C1 segment of cervical spinal cord (tissue), 14 donors: Measurements from ENCODE around the gene MKI67.
"Not testable (repeated sequence)": the region's sequence is repeated elsewhere in the genome, so short reads cannot be mapped to it uniquely, and the experiment has no call there.

Source experiments
- DNase-seq, 14 donors: peaks; one replicate each; lab custom pipeline; 2025; lab: John Stamatoyannopoulos, UW

MKI67 gene, protein sequence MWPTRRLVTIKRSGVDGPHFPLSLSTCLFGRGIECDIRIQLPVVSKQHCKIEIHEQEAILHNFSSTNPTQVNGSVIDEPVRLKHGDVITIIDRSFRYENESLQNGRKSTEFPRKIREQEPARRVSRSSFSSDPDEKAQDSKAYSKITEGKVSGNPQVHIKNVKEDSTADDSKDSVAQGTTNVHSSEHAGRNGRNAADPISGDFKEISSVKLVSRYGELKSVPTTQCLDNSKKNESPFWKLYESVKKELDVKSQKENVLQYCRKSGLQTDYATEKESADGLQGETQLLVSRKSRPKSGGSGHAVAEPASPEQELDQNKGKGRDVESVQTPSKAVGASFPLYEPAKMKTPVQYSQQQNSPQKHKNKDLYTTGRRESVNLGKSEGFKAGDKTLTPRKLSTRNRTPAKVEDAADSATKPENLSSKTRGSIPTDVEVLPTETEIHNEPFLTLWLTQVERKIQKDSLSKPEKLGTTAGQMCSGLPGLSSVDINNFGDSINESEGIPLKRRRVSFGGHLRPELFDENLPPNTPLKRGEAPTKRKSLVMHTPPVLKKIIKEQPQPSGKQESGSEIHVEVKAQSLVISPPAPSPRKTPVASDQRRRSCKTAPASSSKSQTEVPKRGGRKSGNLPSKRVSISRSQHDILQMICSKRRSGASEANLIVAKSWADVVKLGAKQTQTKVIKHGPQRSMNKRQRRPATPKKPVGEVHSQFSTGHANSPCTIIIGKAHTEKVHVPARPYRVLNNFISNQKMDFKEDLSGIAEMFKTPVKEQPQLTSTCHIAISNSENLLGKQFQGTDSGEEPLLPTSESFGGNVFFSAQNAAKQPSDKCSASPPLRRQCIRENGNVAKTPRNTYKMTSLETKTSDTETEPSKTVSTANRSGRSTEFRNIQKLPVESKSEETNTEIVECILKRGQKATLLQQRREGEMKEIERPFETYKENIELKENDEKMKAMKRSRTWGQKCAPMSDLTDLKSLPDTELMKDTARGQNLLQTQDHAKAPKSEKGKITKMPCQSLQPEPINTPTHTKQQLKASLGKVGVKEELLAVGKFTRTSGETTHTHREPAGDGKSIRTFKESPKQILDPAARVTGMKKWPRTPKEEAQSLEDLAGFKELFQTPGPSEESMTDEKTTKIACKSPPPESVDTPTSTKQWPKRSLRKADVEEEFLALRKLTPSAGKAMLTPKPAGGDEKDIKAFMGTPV (N-terminal part only)

DNA sequence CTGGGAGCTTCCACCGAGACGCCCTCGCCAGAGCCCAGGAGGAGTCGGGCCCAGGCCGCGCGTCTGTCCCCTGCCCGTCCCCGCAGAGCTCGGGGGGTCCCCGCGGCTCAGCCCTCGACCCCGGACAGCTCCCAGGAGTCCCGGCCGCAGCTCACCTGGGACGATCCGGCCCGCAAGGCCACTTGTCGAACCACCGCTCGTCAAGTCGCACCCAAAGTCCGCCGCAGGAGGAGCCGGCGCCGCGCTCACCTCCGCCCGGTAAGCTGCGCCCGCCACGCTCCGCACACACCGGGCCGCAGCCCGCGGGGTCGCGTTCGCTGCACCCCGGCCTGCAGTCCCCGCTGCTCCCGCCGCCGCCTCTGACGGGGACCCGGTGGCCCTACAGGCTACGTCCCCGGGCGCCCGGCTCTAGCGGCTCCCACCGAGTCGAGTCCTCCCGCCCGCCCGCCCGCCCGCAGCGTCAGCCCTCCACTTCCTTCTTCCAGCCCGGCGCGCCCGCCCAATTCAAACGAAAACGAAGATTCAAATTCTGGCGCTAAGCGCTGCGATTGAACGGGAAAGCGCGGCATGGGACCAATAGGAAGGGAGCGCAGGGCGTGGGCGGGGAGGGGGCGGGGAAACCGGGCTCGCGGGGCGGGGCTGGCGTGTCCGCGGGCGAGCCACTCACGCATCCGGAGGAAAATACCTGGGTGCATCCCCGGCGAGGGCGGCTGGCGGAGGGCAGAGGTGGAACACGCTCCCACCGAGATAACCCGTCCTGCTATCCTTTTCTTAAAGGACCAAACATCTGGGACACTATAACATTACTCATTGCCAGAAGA, at the start of gene MKI67:
Gene MKI67, minus strand, starts transcription at position 480 of the 821 bp plus-strand sequence. CDS start 756 bp downstream, outside the sequence.
- DNase-seq, result peak in 11 of 14 donors; percentile 8 to 64 (median 38)

DNA sequence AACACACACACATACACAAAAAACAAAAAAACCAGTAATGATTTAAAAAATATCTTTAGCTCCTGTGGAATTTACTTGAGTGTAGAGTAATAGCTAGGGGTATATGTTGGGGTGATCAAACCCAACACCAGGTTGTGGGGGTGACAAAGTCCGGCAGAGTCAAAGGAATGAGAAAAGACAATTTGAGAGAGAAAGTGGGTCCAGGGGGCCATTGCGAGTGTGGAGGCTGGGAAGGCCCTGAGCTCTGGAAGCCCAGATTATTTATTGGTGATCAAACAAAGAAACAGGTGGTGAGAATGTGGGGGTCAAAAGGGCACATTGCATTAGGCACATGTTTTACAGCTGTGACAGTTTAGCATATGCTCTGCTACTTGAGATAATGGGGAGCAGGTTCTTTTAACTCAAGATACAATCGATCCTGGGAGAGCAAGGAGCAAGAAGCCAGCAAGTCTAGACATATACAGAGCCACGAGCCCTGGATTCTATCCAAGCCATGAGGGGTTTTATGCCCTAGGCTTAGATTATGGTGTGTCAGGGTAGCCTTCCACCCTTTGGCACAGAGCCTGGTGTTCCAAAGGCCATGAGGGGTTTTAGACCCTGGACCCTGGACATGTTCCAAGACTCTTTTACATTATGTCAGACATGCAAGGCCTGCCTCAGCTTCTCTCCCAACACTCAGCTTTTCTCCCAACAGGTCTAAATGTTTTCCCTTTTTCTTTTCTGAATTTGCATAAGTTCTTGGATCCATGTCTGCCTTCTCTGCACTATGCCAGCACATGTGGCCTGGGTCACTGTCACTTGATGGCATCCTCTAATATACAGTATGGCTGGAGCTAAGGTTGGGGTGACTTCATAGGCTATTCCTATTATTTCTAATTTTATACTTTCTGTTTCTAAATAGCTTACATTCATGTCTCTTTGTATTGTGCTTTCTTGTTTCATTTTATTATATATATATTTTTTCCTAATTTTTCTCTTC, 48.6 kb upstream of the MKI67 start:
- no peak for DNase-seq

DNA sequence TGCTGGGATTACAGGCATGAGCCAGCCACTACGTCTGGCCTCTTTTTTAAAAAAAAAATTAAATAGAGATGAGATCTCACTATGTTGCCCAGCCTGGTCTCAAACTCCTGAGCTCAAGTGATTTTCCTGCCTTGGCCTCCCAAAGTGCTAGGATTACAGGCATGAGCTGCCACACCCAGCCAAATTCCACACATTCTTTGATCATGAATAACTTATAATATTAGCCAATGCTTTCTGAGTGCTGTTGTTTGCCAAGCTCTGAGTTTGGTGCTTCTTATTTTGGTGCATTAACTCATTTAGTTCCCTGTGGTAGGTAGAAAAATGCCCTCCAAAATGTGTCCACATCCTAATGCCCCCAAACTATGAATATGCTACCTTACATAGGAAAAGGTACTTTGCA, 47.2 kb upstream of the MKI67 start:
- DNase-seq, result no peak

DNA sequence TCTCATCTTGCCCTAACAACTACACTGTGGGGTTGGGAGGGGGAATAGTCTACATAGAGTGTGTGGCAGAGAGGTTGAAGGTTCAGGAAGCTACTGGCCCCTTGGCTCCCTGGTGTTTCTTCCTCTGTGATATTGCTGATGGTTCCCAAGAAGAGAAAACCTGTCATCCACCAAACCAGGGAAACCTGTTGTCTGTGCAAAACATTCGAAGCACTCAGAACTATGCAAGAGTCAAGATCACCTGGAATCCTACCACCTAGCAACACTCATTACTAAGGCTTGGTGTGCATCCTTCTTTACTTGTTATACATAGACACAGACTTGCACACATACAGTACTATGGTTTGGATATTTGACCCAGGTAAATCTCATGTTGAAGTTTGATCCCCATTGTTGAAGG, 46.5 kb upstream of the MKI67 start:
- no peak for DNase-seq

DNA sequence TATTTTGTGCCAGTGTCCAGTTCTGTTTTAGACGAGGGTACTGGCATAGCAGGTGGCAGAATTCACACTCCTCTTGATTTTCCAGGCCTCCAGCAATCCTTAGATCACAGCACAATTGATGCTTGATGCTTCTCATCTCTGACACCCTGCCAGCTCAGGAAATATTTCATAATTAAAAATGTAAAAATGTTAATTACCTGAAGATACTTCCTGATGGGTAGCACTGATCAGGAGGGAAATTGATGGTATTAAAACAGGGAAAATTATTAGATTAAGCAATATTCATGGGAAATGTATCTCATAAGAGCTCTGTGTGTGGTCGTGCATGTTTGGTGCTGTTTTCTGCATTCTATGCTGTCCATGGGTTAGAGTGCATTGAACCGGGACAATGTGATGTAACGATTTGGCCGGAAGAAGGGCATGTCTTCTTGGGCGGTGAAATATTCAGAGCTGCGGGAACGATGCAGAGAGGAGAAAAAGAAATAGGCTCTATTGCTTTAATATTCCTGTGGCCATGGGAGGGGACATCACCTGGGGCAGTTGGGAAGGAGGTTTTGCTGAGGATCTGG, 43.7 kb upstream of the MKI67 start:
- no peak for DNase-seq

DNA sequence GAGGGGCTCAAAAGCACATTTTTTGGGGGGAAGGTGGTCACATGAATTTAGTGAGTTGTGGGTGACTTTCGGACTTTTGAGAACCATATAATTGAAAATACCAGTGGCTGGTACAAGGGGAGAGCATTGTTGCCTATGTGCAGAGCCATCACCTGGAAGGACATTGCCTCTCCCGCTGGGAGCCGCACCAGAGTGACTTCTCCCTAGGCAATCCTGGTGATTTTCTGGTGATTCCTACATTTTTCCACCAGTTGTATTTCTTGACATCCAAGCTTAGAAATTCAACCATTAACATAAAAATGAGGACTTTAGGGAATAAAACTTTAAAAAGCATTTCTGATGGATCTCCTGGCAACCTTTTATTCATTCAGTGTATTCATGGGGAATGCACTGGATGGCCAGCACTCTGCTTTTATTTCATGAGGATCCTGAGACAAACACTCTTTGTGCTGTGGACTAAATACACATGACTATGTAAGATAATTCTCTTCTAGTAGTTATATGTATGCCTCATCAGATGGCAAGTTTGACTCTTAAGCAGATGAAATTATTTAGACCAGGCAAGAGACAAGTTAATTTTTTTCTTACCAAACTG, 41.8 kb upstream of the MKI67 start:
- DNase-seq, result no peak

DNA sequence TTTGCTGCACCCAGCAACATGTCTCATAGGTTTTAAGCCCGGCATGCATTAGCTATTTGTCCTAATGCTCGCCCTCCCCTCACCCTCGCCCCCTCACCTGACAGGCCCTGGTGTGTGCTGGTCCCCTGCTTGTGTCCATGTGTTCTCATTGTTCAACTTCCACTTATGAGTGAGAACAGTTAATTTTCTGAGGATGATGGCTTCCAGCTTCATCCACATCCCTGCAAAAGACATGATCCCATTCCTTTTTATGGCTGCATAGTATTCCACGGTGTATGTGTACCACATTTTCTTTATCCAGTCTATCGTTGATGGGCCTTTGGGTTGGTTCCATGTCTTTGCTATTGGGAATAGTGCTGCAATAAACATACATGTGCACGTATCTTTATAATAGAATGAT, 40.9 kb upstream of the MKI67 start:
- not testable (repeated sequence) for DNase-seq

DNA sequence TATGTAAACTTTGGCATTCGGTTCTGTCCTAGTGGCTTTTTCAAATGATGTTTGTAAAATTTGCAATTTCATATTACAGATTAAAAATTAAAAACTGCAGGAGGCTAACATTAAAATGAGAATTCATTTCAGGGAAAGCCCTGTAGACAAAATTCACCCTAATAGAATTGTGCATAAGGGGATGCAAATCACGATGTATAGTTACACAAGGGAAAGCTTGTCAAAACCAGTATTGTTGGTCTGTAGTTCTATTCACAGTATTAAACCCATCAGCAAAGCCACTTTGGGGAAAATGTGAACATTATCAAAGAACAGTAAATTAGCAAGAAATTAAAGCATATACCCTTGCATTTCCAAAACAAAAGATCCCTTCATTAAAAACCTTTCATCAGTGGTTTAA, 39.9 kb upstream of the MKI67 start:
- no peak for DNase-seq

DNA sequence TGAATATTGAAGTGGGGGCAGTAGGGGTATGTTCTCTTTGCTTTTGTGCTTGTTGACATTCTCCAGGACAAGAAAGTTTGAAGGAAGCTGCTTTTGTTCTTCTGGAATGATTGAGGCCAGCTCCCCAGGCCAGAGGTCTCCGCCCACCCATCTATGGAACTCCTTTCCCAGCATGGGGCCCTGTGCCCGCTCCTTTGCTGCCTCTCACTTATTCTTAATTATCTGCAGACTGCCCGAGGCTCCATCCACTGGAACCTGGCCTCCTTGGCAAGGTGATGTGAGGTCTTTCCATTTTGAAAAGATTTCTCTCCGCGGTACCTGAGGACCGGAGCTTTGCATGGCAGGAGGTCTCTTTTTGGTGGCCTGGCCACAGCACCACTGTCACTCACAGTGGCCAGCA, 39.3 kb upstream of the MKI67 start:
- DNase-seq, result no peak

DNA sequence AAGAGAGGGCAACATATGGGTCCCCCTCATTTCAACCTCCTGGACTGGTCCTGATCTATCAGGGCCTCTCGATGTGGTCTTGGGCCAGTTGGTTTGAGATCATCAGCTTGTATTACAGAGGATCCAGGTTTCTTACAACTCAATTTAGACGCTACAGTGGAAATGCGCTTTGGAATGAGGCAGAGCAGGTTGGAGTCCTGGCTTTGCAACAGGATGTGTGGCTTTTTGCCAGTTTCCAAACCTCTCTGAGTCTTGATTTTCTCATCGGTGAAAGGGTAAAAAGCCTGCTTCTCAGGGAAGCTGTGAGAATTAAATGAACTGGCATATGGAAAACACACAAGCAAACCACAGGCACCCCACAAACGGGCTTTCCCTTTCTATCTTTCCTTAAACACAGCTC, 37.5 kb upstream of the MKI67 start:
- no peak for DNase-seq

DNA sequence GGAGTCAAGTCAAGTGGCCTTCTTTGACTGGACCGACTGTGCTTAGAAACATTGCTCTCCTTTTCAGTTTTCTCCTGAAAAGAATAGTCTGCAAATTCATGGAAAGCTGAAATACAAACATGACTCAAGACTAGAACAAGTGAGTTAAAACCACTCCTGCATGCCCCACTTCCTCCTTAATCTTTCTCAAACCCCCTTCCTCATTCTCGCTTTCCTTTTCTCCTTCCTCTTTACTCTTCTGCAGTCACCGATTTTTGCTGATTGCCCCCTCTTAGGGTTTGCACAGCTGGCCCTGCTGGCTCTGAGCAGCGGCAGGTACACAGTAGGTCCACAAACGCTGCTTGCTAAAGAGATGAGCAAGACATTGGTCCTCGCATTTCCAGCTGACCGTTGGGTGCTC, 34.8 kb upstream of the MKI67 start:
- no peak for DNase-seq

DNA sequence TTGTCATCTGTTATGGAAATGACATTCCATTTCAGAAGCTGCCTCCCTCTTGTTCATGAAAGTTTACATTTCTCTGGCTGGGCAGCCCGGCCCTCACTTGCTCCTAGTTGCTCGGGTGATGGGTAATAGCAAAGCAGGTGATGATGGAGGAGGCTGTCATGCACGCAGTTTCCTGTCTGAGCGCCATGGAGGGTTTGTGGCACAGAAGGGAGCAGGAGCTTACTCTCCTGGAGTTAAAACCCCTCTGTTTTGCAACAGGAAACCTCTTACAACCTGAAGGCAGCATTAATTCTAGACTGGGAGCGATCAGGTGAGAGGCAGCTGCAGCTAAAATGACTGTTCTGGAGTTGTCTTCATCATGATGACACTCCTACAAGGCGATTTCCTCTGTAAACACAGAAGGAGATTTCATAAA, 34.1 kb upstream of the MKI67 start:
- no peak for DNase-seq

DNA sequence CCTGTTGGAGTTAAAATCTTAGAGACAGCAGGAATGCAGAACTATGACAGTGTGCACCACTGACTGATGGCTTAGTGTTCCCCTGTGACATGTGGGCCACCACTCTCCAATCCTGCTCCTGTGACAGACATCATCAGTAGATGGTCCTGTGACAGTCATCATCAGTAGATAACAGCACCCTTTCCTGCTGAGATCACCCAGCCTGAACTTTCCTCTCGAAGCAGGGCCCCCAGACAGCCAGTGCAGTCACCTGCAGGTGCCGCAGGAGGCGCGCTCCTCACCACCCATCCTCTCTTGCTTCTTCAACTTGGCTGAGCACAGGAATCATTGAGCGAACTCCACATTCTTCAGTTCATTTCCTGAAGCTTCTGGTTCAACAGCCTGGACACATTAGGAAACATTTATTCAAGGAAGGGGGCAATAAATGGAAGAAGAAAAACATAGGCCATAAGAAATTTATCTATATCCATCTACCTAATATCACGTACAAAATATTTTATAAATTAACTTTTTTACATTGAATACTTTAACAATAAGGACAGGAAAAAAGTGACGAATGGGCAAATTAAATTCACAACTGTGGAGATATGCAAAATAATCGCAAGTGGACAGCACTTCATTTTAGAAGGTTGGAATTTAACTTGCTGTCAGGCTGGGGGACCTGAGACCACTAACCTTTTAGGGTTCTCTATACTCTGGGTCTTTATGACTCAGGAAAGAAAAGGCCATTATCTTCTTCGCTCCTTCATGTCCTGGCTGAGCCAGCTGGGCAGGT, 32.0 kb upstream of the MKI67 start:
- DNase-seq, result no peak

DNA sequence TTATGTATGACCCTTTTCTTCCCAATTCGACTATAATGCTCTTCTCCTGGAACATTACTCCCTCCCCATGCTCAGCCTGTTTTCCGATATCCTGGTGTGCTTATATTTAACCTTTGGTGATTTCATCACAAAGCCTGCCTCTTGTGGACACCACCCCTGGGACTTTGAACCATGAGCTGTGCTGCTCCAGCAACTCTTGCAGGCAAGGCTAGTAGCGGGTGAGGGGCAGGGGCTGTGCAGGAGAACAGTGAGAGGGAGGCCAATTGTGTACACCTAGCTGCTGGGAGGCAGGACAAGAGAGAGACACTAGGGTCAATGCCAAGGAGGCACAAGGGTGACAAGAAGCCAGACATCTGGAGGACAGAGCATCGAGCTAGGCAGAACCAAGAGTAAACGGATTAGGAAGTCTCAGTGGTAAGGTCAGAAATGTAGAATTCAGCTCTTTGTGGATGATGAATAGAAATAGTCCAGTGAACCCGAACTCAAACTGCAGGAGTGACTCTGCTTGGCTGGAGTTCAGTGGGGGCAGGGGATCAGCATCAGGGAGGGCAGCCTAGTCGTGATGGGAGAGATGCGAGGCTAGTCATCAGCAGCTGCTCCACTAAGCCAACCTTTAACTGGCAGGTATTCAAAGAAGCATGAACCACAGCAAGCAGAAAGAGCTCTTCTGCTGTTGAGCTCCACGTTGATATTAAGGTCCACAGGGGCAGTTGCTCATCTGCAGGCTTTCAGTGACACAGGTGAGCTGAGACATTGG, 31.0 kb upstream of the MKI67 start:
- no peak for DNase-seq

DNA sequence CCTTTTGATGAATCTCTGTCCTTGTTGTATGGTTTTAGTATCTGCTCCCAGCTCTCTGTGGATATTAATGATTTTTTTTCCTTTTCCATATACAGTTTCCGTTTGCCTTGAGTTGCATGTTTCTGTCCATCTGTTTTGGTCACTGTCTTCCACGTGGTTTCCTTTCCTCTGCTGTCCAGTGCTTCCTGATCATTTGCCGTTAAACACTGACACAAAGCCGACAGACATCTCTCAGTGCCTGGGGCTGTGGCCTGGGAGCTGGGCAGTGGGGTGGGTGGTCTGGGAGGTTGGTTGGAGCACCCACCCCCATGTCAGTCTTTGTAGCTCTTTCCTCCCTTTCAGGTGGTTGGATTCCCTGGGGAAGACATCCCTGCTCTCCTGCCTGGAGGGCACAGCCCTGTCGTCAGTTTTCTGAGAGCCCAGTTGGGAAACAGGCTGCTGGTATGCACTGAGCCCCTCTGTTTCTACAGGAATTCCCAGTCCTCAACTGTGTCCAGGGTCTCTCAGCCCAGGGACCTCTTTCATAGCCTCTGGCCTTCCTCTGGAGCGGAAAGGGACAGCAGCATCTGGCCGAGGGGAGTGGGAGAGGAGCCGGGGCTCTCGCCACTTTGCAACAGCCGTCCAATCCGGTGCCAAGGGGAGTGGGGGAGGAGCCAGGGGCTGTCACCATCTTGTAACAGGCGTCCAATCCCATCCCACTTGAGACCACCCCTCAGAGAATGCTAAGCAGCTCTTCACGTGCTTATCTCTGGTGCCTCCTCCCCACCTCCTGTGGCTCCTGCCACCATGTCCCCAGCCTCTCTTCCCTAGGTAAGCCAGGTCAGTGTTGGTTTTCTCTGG, 26.7 kb upstream of the MKI67 start:
- DNase-seq, result no peak

DNA sequence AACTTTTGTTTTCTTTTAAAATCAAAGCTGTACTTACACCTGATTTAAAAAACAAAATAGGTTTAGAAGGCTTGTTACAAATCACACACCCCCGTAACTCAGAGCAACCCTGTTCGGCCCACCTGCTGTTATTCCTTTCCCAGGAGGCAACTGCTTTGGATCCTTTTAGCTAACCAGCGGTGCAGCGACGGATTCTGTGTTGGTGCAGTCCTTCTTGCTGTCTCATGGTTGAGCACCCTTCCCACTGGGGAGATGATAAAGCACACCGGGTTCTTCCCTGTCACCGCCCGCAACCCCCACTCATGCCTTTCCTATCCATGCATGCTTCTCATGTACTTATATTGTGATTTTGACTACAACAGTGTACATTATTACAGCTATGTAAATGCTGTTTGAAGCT, 24.8 kb upstream of the MKI67 start:
- no peak for DNase-seq

DNA sequence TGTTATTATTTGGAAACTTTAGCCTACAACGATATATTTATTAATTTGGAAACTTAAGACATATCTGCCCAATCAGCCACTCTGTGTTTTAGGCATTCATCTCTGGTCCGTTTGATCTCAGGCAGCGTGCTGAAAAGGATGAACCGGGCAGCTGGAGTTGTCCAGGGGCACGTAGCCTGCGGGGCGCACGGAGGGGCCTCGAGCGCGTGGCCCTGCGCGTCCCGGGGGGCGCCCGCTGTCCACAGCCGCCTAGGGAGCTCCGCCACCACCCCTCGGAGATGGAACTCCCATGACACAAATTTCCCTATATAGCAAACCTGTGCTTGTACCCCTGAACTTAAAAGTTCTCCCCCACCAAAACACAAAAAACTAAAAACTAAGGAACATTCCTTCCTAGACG, 24.3 kb upstream of the MKI67 start:
- DNase-seq, result no peak
